ENCODE measurements around the gene BTBD9.

The BTBD9 gene

DNA sequence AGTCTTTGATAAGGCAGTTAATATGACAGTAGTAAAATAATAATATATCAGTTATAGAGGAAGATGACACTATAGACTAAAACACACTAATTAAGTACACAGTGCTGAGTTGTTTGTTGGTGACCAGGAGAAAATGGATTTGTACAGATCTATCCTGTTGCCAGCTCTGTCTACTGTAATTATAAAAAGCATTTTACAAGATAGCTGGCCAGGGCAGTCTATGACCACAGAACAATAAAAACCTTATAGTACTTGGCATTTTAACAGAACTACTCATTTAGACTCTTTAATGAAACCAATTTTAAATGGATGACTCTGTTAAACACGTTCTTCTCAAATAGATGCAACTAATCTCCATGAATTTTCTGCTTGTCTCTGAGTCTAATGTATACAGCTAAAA, 367.5 kb downstream of the BTBD9 start:
- no peak for DNase-seq

DNA sequence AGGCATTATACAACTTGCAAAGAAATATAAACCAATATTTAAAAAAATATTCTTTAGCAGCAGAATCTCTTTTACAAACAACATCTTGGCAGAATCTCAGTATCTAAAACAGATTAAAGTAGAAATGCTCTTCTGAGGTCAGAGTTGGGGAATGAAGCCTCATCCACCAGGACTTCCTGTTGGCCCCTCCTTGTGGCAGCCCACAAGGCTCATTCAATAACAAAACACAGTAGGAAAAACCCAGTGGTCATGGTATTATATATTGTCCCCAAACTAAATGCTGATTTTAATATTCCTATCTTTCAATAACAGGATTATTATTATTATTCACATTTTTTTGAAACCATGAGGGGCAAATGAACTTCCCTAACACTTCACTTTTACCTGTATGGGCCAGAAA, 368.6 kb downstream of the BTBD9 start:
- DNase-seq, result no peak

DNA sequence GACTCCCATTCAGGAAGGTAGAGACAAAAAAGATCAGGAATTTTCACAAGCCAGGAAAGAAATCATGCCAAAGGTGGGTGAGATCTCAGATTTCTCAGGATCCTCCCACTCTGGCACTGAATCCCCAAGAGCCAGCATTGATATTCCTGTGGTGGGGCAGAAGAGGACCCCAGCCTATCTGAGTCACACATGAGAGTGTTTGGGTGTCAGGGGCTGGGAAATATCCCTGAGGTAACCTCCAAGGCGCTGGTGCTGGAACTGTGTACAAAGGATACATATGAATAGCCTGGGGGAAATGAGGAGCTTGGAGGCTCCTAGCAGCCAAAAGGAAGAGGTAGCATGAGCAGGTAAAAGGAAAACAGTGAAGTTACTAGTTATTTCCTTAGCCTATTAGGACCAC, 369.4 kb downstream of the BTBD9 start:
- DNase-seq, result no peak

DNA sequence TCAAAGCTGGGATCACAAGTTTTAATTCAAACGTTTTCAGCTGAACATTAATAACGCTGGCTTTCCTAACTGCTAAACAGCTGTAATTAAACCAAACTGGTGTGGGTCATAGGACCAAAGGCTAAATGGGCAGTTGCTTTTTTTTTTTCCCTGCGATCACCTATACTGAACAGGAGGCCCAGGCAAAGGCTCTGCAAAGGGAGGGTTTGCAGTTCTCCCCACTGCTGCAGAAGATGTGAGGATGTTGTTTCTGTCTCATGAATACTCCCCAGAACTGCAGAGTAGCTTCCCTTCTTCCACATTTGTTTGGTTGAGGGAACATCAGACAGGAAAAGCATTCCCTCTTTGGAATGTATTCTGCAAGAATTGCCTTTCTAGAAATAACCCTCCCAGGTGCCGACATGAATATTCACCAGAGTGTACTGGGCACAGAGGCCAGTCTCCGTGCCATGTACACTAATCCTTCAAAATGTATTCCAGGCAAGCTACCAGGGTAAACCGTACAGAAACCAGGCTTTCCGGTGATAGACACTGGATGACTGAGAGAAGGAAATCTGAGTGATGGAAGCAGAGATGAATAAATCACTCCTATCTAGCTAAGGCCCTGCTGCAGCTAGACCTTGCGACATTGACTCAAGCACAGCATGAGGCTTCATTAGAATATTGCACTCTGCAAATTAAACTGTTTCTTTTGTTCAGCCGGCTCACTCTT, 370.1 kb downstream of the BTBD9 start:
- no peak for DNase-seq

DNA sequence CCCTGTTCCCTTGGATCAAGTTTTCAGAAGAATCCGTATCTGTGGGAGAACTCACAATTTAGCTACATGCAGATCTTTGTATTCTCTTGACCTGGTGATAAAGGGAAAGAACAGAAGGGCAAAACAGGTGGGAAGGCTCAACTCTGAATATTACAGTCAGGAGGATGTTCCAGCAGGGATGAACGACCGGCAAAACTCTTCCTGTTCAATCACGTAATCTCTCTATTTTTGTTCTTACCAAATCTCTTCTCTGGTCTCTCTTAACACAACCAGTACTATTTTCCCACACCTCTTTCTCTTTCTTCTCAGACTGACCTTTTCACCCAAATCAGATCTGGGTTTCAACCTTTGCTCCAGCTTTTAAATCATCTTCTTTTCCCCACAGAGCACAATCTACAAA, 371.4 kb downstream of the BTBD9 start:
- no peak for DNase-seq

DNA sequence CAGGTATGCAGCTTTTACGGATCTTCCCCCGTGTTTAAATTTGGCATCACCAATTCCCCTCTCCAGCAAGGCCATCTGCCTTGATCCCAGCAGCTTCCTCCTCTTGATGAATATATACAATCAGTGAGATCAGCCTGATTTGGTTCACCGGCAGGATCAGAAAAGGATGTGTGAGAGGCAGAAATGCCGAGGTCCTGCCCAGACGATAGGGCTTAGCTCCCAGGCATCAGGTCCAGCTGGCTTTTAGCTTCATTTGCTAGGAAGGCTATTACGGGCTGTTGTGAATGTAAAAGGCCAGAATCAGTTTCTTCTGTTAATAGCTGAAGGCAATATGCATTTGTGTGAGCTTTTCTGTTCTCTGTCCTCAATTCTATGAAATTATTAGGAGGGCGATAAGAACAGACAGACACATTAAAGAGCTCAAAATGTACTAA, 372.8 kb downstream of the BTBD9 start:
- DNase-seq, result no peak

DNA sequence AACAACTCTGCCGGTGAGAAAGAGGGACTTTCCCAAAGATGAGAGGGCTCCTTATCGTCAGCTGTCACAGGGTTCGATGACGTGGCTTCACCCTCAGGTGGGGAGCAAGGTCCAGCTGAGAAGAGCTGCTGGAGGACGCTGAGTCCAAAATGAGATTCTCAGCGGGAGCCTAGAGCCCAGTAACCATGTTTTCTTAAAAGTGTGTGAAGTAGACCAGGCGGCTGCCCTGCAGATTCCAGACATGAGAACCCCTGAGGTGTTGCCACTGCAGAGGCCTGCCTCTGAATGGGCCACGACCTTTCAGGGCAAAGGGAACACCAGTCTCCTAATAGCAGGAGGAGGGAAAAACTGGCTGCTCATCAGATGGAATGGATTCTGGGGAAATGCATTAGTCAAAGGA, 375.1 kb downstream of the BTBD9 start:
- no peak for DNase-seq

DNA sequence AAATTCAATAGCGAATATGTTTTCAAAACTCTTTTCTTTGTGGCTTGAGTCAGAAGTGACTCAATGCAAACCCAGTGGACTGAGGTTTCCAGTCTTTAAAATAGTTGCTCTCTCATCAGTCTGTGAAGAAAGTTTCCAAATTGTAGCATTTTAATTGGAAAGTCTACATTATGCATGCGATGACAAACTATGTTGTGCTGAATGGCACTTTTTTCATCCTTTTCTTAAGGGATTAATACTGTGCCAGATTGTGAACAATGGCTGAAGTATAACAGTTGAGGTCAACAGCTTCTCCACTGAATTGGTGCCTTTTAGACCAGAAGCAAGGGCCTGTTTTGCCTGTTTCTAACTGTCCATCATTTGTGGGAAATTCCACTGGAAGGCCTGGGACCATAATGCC, 377.1 kb downstream of the BTBD9 start:
- DNase-seq, result no peak

DNA sequence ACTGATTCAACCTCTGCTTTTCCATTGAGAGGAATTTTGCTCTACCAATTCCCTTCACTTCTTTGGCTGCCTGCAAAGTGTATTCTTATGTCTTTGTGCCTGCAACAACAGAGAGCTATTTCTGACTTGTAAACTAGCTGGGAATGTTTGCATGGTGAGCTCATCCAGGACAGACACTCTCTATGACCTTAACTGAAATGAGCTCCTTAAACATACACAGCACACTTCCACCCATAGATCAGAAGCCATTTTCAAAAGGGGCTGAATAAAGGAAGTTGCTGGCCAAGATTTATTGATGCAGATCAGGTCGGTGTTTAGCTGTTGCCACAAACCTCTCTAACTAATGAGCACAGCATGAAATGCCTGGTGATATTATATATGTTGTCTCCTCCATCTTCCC, 377.7 kb downstream of the BTBD9 start:
- DNase-seq, result no peak

DNA sequence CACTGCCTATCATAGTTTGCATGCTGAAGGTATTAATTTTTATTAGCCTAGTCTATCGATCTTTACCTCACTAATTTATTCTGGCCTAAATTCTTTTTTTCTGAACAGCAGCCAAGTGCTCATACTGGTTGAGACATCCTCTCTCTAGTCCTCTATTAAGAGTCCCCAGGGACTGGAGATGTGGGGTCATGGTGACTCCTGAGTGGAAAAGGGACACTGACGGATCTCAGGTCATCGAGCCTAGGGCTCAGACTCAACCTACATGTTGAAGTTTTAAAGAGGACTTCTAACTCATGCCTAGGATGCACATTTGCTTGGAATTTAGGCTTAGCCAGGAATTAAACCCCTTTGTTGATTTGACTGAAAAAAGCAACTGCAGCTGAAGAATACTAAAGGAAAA, 378.1 kb downstream of the BTBD9 start:
- DNase-seq, result no peak

DNA sequence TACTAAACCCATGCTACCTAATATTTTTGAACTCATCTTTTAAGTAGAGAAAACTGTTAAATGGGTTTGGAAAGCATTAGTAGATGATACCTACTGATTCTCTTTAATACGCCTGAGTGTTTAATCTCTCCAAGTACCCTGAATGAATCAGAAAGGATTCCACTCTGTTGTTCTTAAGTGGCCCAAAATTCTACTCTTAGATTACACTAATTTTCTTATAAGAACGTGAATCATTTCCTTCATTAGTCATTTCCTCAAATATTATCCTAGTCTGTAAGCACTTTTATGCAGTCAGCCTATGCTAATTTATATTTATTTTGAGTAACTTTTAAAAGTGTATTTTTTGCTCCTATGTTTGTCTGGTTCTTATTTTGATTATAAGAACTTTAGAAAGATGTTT, 380.0 kb downstream of the BTBD9 start:
- DNase-seq, result no peak

DNA sequence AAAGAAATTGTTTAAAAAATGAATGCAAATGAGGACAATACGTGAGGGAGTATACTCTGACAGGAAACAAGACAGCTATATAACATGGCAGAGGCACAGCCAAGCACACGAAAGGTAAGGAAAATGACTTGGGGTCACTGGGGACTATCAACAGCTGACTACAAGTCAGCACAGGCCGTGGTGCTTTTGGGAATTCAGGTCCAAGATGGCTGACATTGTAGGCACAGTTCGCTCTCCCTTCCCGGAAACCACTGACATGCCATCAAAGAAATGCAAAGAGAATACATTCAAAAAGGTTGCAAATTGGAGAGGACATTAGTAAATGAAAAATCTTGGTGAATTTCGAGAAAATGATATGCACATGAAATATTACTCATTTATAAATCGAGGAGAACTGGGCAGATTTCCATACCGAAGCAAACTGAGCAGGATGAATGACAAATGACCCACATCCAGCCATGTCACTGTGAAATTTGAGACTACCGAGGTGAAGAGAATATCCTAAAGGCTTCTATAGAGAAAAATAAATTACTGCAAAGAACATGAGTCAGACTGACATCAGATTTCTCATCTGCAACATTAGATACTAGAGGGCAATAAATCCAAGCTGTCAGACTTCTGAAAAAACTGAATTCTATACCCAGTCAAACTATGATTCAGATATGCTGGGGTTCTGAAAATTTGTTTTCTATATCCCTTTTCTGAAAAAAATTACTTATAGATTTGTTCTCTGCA, 391.1 kb downstream of the BTBD9 start:
- no peak for DNase-seq

DNA sequence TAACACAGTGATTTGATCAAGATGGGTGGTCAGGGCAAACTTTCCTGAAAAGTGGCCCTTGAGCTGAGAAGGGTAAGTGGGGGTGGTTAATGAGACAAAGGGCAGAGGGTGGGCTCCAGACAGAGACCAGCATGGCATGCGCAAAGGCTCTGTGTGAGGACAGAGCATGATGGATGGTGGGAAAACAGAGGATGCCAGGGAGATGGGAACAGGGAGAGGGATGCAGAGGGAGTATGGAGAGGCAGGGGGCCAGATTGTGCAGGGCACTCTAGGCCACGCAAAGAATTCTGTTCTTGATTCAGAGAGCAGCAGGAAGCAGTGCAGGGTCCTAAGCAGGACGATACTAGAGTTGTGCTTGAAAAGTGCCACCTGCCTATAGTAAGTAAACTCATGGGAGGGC, 394.4 kb downstream of the BTBD9 start:
- no peak for DNase-seq

DNA sequence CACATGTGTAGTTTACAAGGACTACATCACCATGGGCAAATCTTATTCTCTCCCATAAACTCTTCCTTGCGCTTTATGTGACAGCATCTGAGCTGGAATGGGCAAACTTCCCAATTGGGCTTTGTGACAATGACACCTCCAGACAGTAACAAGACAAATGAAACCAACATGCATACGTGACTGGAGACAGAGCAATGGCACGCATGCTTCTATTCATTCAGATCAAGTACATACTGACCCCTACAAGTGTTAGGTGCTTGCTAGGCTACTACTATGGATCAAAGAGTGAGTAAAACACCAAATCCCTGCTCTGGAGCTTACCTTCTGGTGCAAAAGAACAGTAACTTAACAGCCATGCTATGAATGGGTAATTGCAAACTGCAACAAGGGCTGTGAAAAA, 394.9 kb downstream of the BTBD9 start:
- no peak for DNase-seq

DNA sequence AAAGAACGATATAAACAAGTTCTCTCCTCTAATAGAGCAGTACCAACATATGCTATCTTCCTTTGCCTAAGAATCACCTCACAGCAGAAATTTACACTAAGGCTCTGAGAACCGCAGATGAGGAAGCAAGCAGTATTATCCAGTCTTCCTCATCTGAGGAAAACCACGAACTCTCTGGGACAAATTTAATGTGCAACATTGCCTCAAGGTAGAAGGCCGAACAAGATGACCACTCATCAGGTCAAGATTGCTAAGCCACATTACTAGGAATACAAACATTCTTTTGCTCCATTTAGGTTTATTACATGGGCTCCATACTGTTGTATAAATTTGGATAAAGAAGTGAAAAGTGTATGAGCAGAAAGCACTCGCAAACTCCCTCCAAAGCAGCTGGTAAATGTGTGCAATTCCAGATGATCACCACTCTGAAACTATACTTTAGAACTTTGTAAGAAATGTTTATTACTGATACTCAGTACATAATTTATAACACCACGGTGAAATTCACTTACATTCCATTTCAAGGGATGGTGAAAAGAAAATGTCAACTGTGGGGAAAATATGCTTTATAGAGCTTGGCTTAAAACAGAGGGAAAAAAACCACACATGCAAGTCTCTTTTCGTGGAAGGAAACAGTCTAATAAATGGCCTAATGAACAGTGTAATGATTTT, 398.4 kb downstream of the BTBD9 start:
- no peak for DNase-seq

DNA sequence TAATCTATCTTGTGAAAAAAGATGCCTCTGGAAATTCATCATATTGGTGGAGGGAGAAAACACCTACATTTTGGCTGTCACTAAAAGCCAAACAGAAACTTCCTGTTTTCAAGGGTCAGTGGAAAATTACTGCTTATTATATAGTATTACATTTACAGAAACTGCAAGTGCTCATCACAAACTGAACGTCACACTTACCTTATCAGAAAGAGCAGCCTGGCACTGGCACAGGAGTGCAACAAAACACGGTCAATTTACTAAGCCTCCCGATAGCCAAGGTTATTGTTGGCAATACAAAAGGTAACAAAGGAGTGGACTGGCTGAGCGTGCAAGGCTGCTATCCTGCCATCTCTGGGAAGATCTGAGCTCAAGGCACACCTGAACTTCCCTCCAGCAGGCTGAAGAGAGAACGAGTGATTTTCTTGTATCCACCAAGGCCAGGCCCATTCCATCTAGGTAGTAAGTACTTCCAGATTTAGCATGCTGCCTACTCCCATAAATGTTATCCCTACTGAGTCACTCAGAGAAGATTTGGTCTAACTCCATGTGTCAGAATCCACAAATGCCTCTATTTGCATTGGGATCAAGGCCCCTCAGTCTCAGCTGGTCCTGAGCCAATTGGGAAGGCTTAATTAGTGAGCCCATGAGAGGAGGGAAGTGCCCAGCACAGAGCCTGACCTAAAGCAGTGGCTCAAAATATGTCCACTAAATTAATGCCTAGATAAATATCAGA, 399.8 kb downstream of the BTBD9 start:
- DNase-seq, result no peak

DNA sequence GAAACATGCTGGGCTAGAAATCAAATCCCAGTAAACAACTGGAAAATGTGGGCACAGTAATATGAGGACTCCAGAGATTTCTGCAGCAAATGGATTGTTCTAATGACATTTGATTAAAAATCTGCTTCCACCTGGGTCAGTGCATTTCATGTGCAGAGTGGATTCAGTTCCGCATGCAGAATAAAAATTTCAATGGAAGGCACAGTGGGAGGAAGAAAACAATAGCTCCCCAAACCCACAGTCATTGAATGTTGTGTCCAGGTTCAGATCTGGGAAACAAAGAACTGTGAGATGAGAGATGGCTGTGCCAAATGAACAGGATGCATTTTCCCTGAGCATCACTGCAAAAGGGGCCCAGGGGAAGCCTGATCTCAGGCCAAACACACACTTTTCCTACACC, 403.1 kb downstream of the BTBD9 start:
- DNase-seq, result no peak

DNA sequence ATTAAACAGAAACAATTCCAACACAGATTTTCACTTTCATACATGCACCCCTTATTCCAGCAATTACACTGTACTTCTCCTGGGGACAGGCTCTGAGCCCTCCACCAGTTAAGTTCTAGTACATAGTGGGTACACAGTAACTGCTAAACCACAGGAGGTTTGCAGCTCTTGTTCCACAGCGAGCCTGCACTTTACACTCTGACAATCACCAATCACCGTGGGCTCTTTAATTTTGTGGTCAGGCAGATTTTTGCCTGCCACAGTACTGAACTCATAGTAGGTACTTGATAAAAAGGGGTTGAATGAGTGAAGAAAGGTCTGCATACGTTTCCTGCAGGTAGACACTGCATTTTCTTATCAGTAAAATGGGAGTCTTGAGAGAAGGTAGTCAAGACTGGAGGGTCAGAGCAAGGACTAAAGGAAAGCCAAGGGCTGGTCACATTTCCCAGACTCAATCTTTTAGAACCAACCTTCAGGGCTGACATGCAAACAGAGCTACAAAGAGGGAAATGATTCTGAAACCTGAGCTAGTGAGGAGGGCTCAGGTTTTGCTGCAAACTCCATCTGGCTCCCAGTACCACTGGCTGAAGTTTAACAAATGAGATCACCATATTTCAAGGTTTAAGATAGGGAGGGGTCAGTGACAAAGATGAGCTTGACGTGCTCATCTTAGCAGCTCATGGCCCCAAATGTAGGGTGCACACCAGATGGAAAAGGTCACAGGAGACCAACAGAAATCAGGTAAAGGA, 404.6 kb downstream of the BTBD9 start:
- no peak for DNase-seq

DNA sequence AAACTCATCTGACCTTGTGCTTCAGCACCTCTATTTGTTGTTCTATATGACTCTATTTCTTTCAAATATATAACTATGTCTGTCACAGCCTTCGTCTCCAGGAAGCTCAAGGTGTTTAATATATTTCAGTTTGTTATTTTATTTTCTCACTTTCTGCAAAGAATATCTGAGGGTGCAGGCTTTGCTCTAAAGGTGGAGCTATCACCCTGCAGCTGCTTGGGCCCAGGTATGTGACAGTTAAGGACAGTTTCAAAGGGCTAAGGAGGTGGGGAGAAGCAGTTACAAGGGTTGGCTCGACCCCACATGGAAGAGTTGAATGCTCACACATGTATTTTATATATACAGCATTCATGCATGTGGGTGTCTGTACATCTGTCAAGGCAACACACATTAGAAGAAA, 405.6 kb downstream of the BTBD9 start:
- no peak for DNase-seq

DNA sequence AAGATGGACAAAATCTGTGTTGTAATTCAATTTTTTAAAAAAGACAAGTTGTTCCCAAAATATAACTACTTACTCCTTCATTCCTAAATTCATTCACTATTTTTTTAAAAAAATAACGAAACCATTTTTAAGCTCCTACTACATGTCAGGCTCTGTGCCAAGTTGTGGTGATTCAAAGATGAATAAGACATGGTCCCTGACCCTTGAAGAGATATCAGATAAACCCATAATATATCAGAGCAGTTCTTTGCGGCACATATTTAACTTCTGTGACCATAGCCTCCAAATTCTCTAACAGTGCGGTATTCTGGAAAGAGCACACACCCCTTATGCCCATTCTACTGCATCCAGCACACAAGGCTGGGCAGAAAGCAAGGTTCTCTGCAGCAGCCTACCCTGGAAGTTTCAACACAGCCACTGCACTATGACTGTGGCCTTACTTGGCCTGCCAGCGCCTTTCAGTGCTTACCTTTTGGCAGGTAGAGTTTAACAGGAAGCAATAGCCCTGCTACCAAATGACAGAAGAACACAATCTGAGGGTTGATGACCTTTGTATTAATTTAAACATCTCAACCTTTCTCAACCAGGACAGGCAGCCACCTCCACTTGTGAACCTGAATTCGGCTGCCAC, 406.5 kb downstream of the BTBD9 start:
- no peak for DNase-seq

DNA sequence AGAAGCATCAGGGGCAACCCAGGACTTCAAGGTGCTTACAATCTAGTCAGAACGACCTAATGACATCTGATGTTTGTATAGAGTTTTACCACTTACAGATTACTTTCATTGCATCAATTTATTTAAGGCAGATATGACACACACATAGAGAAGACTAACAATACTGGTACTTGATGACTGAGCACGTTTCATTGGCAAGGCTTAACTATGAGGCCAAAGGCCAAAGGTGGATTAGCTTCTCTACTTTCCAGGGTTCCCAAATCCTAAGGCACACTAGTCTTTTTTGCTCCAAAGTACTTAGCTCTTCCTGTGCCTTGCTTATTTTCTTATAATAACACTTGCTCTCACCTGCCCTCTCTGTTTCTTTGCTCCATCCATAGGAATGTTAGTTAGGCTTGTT, 414.0 kb downstream of the BTBD9 start:
- DNase-seq, result no peak

DNA sequence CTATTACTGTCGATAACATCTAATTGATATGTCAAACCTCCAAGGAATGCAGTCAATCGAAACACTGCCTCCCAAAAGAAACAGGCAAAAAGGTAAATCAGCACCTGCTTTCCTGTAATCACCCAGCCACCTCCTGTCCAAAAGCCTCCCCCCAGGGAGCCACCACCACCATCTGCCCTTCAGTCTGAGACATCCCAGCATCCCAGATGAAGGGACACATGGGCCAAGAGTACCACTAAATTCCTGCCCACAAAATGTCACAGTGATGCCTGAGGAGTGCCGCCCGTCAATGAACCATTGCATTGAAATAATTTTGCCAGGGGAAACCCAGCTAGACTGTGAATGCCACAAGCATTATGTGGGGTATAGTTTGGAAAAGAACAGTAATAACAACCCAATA, 418.5 kb downstream of the BTBD9 start:
- DNase-seq, result no peak
